GM19328 (cell line): Measurements from ENCODE around the gene LILRB2.
"Not testable (repeated sequence)": the region's sequence is repeated elsewhere in the genome, so short reads cannot be mapped to it uniquely, and the experiment has no call there.

Source experiments
- ATAC-seq: cut with Tn5 transposase; IDR thresholded peaks from one replicate; pipeline ENCODE4 v1.9.1; 2021; ENCODE audit warnings: mild to moderate bottlenecking, moderate library complexity; ENCODE audit not compliant: unreplicated experiment

LILRB2 gene

DNA sequence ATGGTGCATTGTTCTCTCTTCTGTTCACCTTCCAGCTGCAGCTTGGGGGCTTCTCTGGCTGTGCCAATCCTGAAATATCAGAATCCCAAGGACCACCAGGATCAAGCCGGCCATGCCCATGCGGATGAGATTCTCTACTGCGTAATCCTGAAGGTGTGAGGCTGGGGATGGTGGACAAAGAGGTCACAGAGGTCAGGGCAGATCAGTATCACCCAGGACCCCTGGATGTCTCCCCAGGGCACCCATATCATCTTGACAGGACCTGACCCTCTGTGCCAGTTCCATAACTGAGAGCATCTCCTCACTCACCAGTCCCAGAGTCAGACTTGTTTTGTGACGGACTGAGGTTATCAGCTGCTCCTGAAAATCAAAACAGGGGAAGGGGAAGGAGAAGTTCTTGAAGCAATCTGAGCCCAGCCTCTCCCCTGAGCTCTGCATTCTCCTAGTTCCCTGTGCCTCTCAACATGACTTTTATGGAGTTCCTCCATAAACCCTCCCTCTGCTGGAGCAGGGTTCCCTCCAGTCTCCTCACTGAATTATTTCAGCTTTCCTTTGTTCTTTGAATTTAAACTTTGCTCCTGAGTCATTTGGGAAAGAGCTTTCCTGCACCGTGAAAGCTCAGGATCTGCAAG is 26.6 kb upstream of the LILRB2 start:
- no peak for ATAC-seq

DNA sequence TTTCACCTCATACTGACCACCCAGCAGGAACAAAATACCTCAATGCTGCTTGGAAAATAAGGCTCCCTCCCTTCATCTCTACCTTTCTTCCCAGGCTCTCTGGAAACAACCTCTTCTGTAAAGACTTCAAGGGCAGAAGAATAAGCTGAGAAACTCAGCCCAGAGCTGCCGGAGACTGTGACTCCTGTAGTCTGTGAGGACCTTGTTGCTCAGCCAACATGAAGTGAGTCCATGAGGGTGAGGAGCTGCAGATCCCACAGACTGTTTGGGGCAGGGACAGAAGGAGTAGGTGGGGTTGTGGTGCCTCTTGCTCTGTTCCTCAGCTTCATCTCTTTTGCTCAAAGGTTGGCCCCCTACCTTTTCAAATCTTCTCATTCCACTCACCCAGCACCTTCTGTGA is 24.2 kb upstream of the LILRB2 start:
- no peak for ATAC-seq

DNA sequence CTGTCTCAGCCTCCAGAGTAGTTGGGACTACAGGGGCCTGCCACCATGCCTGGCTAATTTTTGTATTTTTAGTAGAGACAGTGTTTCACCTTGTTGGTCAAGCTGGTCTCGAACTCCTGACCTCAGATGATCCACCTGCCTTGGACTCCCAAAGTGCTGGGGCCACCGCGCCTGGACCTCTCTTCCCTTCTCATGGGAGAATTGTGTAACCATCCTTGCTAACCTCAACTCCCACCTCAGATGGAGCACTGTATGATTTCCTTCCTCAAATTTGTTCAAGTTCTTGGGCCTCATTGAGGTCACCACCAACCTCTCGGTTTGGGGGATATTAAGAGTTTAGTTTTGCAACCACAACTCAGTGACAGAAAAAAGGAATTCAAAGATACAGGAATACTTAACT is 21.3 kb upstream of the LILRB2 start:
- ATAC-seq = no peak

DNA sequence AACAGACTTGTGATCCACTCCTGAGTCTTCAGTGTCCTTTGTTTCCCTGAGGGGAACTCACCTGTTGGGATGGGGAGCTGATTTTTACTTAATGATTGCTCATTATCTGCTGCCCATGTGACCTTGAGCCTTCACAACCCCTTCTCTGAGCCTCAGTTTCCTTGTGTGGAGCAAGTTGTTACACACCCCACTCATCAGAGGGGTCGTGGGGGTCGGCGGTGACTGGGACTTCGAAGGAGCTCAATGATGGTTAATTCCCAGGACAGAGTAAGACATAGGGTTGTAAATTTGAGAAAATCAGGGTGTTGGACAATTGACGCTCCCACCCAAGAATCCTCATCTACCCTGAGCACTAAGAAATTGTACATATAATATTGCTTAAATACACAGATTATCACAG is 18.6 kb upstream of the LILRB2 start:
- ATAC-seq = no peak

DNA sequence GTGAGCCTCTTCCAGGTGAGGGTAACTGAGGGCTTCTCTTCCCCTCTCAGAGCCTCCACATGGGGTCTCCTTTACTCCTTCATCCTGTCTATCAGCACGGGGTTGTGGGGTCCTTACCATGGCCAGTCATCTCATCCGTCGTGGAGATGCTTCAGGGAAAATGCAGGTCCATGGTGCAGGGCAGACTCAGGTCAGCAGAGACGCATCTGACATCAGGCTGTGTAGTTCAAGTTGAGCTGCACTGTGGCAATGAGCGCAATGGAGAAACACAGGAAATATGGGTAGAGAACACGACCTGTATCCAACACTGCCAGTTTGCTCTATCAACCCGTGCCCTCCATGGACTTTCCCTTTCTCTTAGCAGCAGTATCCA is 18.2 kb upstream of the LILRB2 start:
- ATAC-seq = no peak

DNA sequence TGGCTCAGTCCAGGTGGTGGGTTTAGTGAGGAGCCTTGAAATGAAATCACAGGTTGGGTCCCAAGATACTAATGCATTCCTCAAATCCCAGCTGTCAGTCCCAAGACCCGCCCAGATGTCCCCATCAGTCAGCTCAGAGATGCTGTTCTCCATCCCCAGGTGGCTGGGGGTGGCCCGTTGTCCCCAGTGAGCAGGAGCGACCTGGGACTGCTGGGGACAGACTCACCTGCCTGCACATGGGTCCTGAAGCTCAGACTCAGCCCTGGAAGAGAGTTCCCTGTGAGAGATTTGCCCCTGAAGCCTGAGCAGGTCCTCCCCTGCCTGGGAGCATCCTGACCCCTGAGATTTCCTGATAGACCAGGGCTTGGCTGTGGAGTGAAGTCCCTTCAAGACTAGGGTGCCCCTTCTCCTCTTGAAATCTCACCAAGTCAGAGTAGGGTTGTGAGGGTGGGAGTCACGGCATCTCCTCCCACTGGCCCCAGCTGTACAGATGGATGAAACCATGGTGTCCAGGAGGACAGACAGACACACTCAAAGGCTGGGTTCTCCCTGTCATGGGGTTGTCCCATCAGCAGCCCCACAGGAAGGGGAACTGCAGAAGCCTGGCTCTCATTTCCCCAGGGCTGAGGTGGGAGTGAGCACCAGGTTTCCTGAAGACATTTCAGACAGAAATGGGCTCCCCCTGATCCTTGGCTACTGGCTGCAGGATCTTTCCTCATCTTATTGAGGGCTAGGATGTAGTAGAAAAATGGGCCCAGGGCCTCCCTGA is 17.6 kb upstream of the LILRB2 start:
- no peak for ATAC-seq

DNA sequence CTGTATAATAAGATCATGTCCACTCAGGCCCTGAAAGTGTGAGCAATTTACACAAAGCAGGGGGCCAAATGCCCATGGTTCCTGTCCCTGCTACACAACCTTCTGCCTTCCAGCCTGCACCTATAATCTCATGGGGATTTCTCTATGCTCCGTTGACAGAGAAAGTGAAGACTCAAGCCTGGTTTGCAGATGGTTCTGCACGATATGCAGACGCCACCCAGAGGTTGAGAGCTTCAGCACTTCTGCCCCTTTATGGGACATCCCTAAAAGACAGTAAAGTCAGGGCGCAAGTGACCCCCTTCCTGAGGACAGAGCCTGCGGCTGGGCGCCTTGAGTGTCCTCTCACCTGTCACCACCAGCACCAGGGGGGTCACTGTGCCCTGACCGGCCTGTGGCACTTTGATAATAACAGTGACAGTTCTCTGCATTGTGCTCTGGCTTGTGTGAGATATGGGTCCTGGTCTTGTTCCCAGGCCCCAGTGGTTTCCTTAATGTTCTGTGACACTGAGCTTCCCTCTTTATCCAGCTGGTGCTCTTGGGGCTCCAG is 16.9 kb upstream of the LILRB2 start:
- no peak for ATAC-seq

DNA sequence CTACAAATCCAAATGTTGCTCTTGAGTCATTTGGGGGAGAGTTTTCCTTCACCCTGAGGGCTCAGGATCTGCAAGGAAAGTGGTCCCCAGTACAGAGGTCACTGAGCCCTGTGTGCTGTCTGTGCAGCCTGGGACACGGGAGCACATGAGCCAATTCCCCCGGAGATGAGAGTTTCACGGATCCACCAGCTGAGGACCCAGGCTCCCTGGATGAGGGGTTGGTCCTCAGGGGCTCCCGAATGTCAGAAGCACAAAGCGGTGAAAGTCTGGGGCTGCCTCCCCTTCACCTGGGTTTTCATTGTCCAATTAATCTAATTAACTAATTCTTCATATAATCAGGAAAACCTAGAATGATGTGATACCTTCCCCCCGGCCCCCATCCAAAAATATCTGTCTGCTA is 13.6 kb upstream of the LILRB2 start:
- no peak for ATAC-seq

DNA sequence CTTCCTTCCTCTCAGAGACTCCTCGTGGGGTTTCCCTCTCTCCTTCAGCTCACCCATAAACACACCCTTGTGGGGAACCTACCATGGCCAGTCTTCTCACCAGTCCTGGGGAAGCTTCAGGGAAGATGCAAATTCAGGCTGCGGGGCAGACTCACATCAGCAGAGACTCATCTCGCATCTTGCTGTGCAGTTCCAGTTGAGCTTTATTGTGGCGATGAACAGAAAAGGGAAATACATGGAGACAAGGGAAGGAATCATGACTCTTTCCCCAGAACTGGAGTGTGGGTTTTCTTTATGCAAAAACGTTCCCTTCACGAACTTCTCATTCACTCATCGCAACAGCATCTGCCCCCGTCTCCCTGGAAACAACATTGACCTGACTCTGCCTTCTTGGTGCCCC is 8.2 kb upstream of the LILRB2 start:
- ATAC-seq = not testable (repeated sequence)

DNA sequence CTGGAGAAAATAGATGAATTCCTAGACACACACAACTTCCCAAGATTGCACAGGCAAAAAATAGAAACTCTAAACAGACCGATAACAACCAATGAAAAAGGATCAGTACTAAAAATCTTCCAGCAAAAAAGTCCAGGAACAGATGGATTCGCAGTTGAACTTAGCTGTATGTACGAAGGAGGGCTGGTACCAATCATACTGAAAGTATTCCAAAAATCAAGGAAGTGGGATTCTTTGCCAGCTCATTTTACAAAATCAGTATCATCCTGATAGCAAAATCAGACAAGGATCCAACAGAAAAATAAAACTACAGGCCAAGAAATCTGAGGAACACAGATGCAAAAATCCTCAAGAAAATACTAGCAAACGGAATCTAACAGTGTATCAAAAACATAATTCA is 6.5 kb upstream of the LILRB2 start:
- no peak for ATAC-seq

DNA sequence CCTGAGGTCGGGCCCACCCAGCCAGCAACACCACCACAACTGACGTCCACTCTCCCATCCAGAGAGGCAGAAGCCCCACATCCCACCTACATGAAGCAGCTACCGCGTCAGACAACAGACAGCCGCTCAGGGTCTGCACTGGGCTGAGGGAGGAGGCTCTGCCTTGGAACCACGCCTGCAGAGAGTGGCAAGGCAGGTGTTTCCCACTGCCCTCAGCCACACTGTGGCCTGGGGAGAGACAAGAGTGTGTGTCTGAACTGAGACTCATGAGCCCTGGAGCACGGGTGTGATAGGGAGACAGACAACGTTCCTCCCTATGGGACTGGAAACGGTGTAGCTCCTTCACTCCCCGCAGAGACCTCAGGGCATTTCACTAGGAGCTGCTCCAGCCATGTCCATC is 5.4 kb upstream of the LILRB2 start:
- ATAC-seq = not testable (repeated sequence)

DNA sequence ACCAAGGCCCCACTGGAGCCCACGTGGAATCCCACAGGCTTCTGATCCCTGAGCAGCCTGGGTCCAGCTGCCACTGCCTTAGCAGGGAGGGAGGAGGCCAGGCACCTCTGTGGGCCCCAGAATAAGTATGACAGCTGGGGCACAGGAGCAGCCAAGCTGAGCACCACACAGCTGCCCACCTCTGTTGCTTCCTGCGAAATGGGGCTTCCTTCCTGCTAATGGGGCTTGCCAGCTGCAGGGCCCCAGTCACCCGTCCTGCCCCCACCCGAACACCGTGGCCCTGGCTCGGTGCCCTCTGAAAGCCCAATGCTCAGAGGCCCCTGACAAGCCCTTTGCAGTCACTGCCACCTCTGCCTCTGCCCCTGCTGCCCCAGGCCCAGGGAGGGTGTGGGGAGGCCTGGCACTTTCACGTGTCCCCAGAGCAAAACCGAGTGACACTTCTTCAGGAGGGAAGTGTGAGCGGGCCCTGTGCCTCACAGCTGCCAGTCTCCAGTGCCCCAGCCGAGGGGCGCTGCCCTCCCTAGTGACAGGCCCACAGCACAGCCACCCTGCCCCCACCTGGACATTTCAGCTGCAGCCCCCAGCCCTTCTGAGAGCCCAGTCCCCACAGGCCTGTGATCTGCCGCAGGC is 4.6 kb upstream of the LILRB2 start:
- ATAC-seq = not testable (repeated sequence)

DNA sequence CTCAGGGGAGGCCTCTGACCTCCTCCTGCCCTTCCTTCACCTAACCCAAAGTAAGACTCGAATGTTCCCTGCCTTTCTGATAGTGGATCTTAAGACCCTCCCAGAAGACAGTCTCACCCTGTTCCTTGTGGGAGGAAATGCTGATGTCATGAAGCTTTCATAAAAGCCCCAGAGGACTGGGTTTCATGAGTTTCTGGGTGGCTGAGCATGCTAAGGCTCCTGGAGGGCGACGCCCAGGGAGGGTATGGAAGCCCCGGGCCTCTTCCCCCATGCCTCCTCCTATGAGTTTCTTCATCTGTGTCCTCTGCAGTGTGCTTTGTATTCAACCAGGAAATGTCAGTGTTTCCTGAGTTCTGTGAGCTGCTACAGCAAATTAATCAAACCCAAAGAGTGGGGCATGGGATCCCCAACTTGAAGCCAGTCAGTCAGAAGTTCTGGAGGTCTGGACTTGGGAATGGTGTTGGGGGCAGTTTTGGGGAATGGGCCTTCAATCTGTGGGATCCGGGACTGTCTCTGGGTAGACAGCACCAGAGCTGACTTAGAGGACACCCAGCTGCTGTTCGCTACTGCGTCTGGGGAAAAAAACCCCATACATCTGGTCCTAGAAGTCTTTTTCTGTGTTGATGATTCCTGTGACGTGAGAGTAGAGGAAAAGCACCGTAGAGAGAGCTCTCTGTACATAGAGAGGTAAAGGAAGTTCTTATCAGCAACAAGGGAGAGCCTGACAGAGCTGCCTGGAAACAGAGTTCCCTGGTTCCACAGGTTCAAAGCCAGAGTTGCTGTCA is 2.0 kb upstream of the LILRB2 start:
- ATAC-seq = no peak

DNA sequence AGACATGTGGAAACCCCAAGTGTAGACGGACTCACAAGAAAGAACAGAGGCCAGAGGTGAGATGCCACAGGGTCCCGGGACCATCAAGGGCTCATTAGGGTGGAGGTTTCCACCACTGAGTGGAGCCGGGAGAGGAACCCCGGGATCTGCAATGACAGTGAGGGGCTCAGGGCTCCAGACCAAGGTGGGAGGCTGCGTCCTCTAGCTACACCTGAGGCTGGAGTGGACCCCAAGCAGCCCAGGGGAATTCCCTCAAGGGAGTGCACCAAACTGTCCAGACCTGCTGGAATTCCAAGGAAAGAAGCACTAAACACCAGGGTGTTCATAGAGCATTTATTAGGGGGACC is 792 bp upstream of the LILRB2 start:
- ATAC-seq = not testable (repeated sequence)

DNA sequence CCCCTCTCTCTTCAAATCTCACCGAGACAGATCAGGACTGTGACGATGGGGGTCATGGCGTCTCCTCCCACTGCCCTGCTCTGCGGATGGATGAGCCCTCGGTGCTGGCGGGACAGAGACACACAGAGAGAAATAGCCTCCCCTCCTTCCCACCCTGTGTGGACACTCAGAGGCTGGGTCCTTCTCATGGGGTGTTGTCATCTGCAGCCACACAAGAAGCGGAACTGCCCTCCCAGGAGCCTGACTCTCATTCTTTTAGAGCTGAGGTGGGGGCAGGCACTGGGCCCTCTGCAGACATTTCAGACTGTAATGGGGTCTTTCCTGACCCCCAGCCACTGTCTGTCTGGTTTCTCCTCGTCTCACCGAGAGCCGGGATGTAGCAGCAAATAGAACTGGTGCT is 469 bp downstream of the LILRB2 start:
- ATAC-seq = not testable (repeated sequence)

DNA sequence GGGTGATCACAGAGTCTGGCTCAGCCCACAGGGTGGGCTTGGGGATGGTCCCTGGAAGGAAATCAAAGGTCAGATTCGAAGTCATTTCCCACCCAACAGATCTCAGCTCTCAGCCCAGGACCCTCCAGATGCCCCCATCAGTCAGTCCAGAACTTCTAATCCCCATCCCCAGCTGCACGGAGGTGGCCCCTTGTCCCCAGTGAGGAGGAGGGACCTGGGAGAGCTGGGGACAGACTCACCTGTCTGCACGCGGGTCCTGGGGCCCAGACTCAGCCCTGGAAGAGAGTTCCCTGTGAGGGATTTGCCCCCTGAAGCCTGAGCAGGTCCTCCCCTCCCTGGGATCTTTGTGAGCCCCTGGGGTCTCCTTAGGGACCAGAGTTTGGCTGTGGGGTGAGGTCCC is 885 bp downstream of the LILRB2 start:
- ATAC-seq = not testable (repeated sequence)

DNA sequence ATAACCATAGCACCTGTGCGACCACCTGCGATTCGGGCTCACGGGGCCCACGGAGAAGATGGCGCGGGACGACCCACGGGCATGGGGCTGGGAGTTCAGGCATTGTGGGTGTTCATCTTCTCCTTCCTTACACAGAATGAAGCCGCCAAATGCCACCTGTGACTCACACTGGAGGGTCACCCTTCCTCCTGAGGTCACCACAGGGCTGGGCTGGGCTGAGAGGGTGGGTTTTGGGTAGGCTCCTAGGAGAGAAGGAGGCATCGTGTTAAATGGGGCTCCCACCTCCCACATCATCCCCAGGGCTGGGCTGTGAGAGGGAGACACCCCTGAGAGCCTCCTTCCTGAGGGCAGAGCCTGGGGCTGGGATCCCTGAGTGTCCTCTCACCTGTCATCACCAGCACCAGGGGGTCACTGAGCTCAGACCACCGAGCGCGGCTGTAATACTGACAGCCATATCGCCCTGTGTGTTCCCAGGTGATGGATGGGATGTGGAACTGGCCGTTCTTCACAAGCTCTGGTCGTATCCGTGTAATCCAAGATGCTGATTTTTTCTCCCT is 1.4 kb downstream of the LILRB2 start:
- no peak for ATAC-seq

DNA sequence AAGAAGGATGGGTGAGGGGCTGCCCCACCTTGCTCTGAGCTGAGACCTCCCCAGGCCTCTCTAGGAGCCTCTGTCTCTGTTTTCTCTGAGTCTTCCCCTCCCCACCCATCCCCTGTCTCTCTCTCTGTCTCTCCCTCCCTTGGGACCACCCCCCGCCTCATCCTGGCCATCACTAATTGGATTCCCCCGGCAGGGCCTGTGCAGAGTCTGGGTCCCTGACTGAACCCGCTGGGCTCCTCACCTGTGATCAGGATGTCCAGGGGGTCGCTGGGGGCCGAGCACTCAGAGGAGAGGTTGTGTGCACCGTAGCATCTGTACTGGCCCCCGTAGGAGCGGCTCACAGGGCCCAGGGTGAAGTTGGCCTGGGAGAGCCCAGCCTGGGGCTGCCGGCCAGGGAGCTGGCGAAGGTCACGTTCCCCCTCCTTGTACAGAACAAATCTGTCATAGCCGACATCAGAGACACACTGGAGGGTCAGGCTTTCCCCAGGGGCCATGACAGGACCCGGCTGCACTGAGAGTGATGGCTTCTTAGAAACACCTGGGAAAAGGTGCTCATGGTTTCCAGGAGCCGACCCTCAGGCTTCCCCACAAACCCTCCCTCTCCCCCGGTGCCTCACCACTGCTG is 2.2 kb downstream of the LILRB2 start:
- not testable (repeated sequence) for ATAC-seq

DNA sequence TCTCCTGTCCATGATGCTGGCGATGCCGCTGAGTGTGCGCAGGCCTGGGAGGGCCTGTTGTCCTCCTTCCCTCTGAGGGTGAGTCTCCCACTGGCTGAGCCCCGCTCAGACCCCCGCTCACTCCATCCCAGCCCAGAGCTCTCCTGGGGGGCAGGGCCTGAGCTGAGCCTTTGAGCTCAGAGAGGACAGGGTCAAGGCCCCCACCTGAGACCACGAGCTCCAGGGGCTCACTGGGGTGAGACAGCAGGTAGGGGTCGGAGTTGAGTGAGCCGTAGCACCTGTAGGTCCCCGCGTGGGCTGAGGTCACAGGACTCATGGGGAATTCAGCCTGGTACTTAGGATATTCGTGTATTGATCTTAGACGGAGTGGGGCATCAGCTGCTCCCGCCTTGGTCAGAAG is 2.9 kb downstream of the LILRB2 start:
- ATAC-seq = not testable (repeated sequence)

DNA sequence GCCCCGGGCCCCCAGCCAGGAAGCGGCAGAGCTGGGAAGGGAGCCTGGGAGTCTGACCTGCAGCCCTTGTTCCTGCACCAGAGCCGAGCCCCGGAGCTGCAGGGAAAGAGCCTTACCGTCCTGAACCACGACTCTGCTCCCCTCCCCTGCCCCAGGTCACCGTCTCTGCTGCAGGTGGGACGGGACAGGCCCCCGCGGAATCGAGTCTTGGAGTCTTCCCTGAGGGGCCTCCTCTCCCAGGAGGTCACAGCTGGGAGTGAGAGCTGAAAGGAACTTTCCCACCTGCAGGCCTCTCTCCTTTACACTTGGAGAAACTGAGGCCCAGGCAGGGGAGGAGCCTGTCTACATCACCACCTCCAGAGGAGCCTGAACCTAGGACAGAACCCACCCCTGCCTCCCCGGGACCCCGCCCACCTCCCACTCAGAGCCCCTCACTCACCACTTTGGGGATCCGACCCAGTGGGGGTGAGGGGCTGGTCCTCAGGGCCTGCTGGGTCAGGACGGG is 3.7 kb downstream of the LILRB2 start:
- not testable (repeated sequence) for ATAC-seq
